HG03045 (cell line): ENCODE measurements around the gene CDK6.
"Not testable (repeated sequence)": the region's sequence is repeated elsewhere in the genome, so short reads cannot be mapped to it uniquely, and the experiment has no call there.

Source experiments
- ATAC-seq: cut with Tn5 transposase; IDR thresholded peaks from one replicate; pipeline ENCODE4 v1.9.1; 2021; ENCODE audit warnings: mild to moderate bottlenecking, moderate library complexity; ENCODE audit not compliant: unreplicated experiment

Gene CDK6

GRCh38 chr7:92604517-92604916, 231.9 kb downstream of the CDK6 start:
- not testable (repeated sequence) for ATAC-seq

- no peak for ATAC-seq
Measured at GRCh38 chr7:92603089-92603445, 233.3 kb downstream of the CDK6 start.

GRCh38 chr7:92602352-92603088, 233.9 kb downstream of the CDK6 start:
- no peak for ATAC-seq

GRCh38 chr7:92598310-92598981, 237.9 kb downstream of the CDK6 start:
- ATAC-seq, result no peak

- no peak for ATAC-seq
Measured at GRCh38 chr7:92595281-92595680, 241.1 kb downstream of the CDK6 start.

GRCh38 chr7:92594746-92595145, 241.6 kb downstream of the CDK6 start:
- no peak for ATAC-seq

GRCh38 chr7:92590711-92591310, 245.6 kb downstream of the CDK6 start:
- no peak for ATAC-seq

GRCh38 chr7:92589056-92589455, 247.3 kb downstream of the CDK6 start:
- ATAC-seq, result no peak

GRCh38 chr7:92588561-92588960, 247.8 kb downstream of the CDK6 start:
- ATAC-seq, result no peak

- no peak for ATAC-seq
Measured at GRCh38 chr7:92586841-92587240, 249.5 kb downstream of the CDK6 start.

GRCh38 chr7:92586403-92586802, 250.0 kb downstream of the CDK6 start:
- ATAC-seq, result no peak

- no peak for ATAC-seq
Measured at GRCh38 chr7:92584953-92585352, 251.4 kb downstream of the CDK6 start.

GRCh38 chr7:92582948-92583347, 253.4 kb downstream of the CDK6 start:
- ATAC-seq, result no peak

GRCh38 chr7:92576296-92576695, 260.1 kb downstream of the CDK6 start:
- ATAC-seq, result no peak

GRCh38 chr7:92569137-92569536, 267.2 kb downstream of the CDK6 start:
- ATAC-seq, result no peak

GRCh38 chr7:92567460-92567859, 268.9 kb downstream of the CDK6 start:
- no peak for ATAC-seq

GRCh38 chr7:92563345-92563744, 273.0 kb downstream of the CDK6 start:
- no peak for ATAC-seq

- no peak for ATAC-seq
Measured at GRCh38 chr7:92560602-92561001, 275.8 kb downstream of the CDK6 start.

- ATAC-seq, result no peak
Measured at GRCh38 chr7:92557808-92558362, 278.5 kb downstream of the CDK6 start.

GRCh38 chr7:92557249-92557648, 279.1 kb downstream of the CDK6 start:
- ATAC-seq, result no peak
